Measurements from ENCODE around the gene POLK. TPM values are rescaled to one million over a fixed set of nuclear protein-coding genes. Genes with fewer than 3 reads are reported as not detected.

POLK gene
- total and polyA plus RNA-seq, 2 of the 8 experiments (the other 6 are each of a cell fraction or from before 2014, with no cell fraction given) = 2.0 to 9.0 TPM

- TF ChIP-seq CHD7 (IDR thresholded peaks at IDR 0.05; ENCODE audit: insufficient replicate concordance, low read length) = no peak
- TF ChIP-seq RAD21 (IDR thresholded peaks at IDR 0.05 in 1 of 2, conservative IDR thresholded peaks at IDR 0.05 in 1 of 2; ENCODE audit: low read depth in 2 of 2, low read length in 2 of 2) = no peak
- TF ChIP-seq E2F6 (IDR thresholded peaks at IDR 0.05) = no peak
Observed at GRCh38 chr5:75513841-75514240, 2.1 kb downstream of the POLK start (continued).
